CD14-positive monocyte (primary cell): Measurements from ENCODE around the gene PIGX. TPM values are rescaled to one million over a fixed set of nuclear protein-coding genes. Genes with fewer than 3 reads are reported as not detected.

Source experiments
- DNase-seq, 3 donors: peaks; one replicate each; pipeline ENCODE4 v3.0.0-alpha.2; 2011 to 2022
- H2AFZ ChIP-seq: 2 replicates; pipeline ENCODE4 v1.6.0; 2012; ENCODE audit warnings: mild to moderate bottlenecking, low read depth, low read length, inconsistent platforms; ENCODE audit not compliant: insufficient read depth, poor library complexity, severe bottlenecking
- H3K27ac ChIP-seq, 2 donors: 1 replicate in 1 of 2; 2 replicates in 1 of 2; pipeline ENCODE4 v1.5.1; 2012 to 2013; ENCODE audit warnings: low read length in 2 of 2, control low read depth in 1 of 2, inconsistent platforms in 1 of 2, low read depth in 1 of 2, mild to moderate bottlenecking in 1 of 2
- H3K27me3 ChIP-seq, 2 donors: one replicate each; pipeline versions ENCODE4 v1.6.0 to v1.6.1; 2011 to 2013; ENCODE audit warnings: low read length in 2 of 2; ENCODE audit not compliant: control insufficient read depth in 2 of 2, insufficient read depth in 2 of 2
- H3K36me3 ChIP-seq, 2 donors: replicated peaks in 1 of 2; 1 replicate in 1 of 2; 2 replicates in 1 of 2; pipeline versions ENCODE4 v1.5.1 to v1.6.1; 2012 to 2013; ENCODE audit warnings: low read length in 2 of 2, control low read depth in 1 of 2, inconsistent platforms in 1 of 2, mild to moderate bottlenecking in 1 of 2; ENCODE audit not compliant: insufficient read depth in 2 of 2, control insufficient read depth in 1 of 2
- H3K4me1 ChIP-seq, 2 donors: 1 replicate in 1 of 2; 2 replicates in 1 of 2; pipeline versions ENCODE4 v1.5.1 to v1.6.1; 2012 to 2013; ENCODE audit warnings: low read length in 2 of 2, control low read depth in 1 of 2, inconsistent platforms in 1 of 2, mild to moderate bottlenecking in 1 of 2, moderate library complexity in 1 of 2; ENCODE audit not compliant: insufficient read depth in 2 of 2, control insufficient read depth in 1 of 2
- H3K4me2 ChIP-seq: replicated peaks from 2 replicates; pipeline ENCODE3; 2012; ENCODE audit warnings: low read length, moderate library complexity, mild to moderate bottlenecking; ENCODE audit not compliant: poor library complexity, severe bottlenecking; ENCODE audit errors: extremely low read depth
- H3K4me3 ChIP-seq, 3 experiments: fragments of 200-600 bp in 1 of 3; sonication (generic) in 1 of 3; replicated peaks in 1 of 3; 1 replicate in 2 of 3; 2 replicates in 1 of 3; pipeline ENCODE4 v1.5.1; 2011 to 2013; ENCODE audit warnings: low read length in 3 of 3, mild to moderate bottlenecking in 3 of 3, control low read depth in 2 of 3, low read depth in 2 of 3, inconsistent platforms in 1 of 3, moderate library complexity in 1 of 3
- H3K79me2 ChIP-seq: 2 replicates; pipeline ENCODE4 v1.6.0; 2012; ENCODE audit warnings: mild to moderate bottlenecking, control low read depth, inconsistent platforms, low read length, moderate library complexity; ENCODE audit not compliant: insufficient read depth
- H3K9ac ChIP-seq: 2 replicates; pipeline ENCODE4 v1.6.0; 2017; ENCODE audit warnings: low read length, mild to moderate bottlenecking; ENCODE audit not compliant: insufficient read depth, poor library complexity, severe bottlenecking
- H3K9me3 ChIP-seq, 2 donors: replicated peaks in 1 of 2; 1 replicate in 1 of 2; 2 replicates in 1 of 2; pipeline versions ENCODE4 v1.5.1 to v1.6.1; 2012 to 2013; ENCODE audit warnings: low read length in 2 of 2, control low read depth in 1 of 2; ENCODE audit not compliant: control insufficient read depth in 1 of 2, insufficient read depth in 1 of 2
- H4K20me1 ChIP-seq: 2 replicates; pipeline ENCODE4 v1.6.0; 2012; ENCODE audit warnings: mild to moderate bottlenecking, low read length, control low read depth, moderate library complexity; ENCODE audit not compliant: insufficient read depth
- H3K27ac Mint-ChIP-seq, 7 donors: one replicate each; pipeline ENCODE4 v1.8.0; 2020; ENCODE audit warnings: mild to moderate bottlenecking in 7 of 7, mixed read lengths in 7 of 7, moderate library complexity in 6 of 7, inconsistent platforms in 2 of 7
- H3K27me3 Mint-ChIP-seq, 3 donors: one replicate each; pipeline ENCODE4 v1.8.0; 2021 to 2022; ENCODE audit warnings: low read depth in 3 of 3, mild to moderate bottlenecking in 3 of 3, mixed read lengths in 3 of 3, moderate library complexity in 3 of 3, inconsistent platforms in 1 of 3
- H3K36me3 Mint-ChIP-seq, 2 donors: one replicate each; pipeline ENCODE4 v1.8.0; 2020; ENCODE audit warnings: mixed read lengths in 2 of 2, inconsistent platforms in 1 of 2, mild to moderate bottlenecking in 1 of 2
- H3K4me1 Mint-ChIP-seq: one replicate; pipeline ENCODE4 v1.8.0; 2020; ENCODE audit warnings: mild to moderate bottlenecking, mixed read lengths
- H3K4me3 Mint-ChIP-seq, 2 donors: one replicate each; pipeline ENCODE4 v1.8.0; 2020; ENCODE audit warnings: mild to moderate bottlenecking in 2 of 2, mixed read lengths in 2 of 2, moderate library complexity in 1 of 2
- H3K9me3 Mint-ChIP-seq, 7 donors: one replicate each; pipeline ENCODE4 v1.8.0; 2020 to 2022; ENCODE audit warnings: mixed read lengths in 7 of 7, mild to moderate bottlenecking in 6 of 7, moderate library complexity in 6 of 7, inconsistent platforms in 2 of 7
- WGBS: methylation state at CpG from one replicate; pipeline ENCODE4 v1.1.5; 2013; ENCODE audit warnings: missing lambda C conversion rate; ENCODE audit not compliant: insufficient coverage; 5-methylcytosine and 5-hydroxymethylcytosine counted together
- intact Hi-C, 2 donors: fragments of 100-400 bp; cut with micrococcal nuclease; formaldehyde crosslinking; loops; one replicate each; pipeline versions ENCODE4 v1.15.0 to v1.15.1; 2023
- polyA plus RNA-seq, 3 donors: library from polyadenylated mRNA; depleted of rRNA in 1 of 3; unstranded in 2 of 3; stranded (reverse) in 1 of 3; fragments of 300-500 nt in 2 of 3; fragments of >200 nt in 1 of 3; fragmentation: Illumina TruSeq in 2 of 3; gene quantifications; 1 replicate in 2 of 3; 2 replicates in 1 of 3; pipeline ENCODE4 v1.2.3, GENCODE V29; 2012 to 2021
- TF ChIP-seq, protein P1 (sequence below): fragments of 200-600 bp; IDR thresholded peaks from one replicate; pipeline ENCODE4 v1.8.0; 2022; ENCODE audit warnings: antibody characterized with exemption, mild to moderate bottlenecking

Gene PIGX
- polyA plus RNA-seq, 3 donors = 11.8 to 44.9 (median 29.8) TPM

DNA sequence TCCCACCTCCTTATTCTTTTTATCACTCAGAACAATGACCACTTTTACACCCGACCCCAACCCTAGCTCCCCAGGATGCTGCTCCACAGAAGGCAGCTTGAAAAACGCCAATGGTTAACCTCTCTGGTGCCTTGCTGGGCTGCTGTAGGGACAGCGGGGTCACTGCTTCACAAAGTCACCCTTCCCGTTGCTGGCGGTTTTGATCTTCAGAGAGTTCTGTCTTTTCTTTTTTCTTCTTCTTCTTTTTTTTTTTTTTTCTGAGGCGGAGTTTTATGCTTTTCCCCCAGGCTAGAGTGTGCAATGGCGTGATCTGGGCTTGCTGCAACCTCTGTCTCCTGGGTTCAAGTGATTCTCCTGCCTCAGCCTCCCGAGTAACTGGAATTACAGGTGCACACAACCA lies 20.8 kb upstream of the PIGX start:
- H3K4me3 Mint-ChIP-seq = peak overlapping the region; percentile 92
- Histone ChIP-seq H3K9me3 (no peaks in the 10 kb centered on the region), H3K4me3 (peak overlapping the region; percentile 73 to 89 (median 80)), H3K36me3 (no peaks in the 10 kb centered on the region), H3K4me2 (peak overlapping the region; percentile 89), H3K9ac (peak overlapping the region; percentile 72), H3K4me1 (peaks cover 76 to 77% of the 10 kb centered on the region in 2 donors), H3K27me3 (no peaks in the 10 kb centered on the region), H2AFZ (no peak overlapping the region), H3K79me2 (peaks cover 74% of the 10 kb centered on the region), H3K27ac (peak overlapping the region; percentile 89 to 98), H4K20me1 (no peaks in the 10 kb centered on the region)
- H3K4me1 Mint-ChIP-seq = peaks cover 72% of the 10 kb centered on the region
- H3K27me3 Mint-ChIP-seq = peaks cover 0 to 2% (median 0%) of the 10 kb centered on the region in 3 donors
- intact Hi-C loops = loop anchor here in 1 of 2 donors (5.0 to 10.0 kb wide), 2 partner anchors 164 to 437 kb away; no protein-coding TSS in a partner anchor
- TF ChIP-seq, protein P1, sequence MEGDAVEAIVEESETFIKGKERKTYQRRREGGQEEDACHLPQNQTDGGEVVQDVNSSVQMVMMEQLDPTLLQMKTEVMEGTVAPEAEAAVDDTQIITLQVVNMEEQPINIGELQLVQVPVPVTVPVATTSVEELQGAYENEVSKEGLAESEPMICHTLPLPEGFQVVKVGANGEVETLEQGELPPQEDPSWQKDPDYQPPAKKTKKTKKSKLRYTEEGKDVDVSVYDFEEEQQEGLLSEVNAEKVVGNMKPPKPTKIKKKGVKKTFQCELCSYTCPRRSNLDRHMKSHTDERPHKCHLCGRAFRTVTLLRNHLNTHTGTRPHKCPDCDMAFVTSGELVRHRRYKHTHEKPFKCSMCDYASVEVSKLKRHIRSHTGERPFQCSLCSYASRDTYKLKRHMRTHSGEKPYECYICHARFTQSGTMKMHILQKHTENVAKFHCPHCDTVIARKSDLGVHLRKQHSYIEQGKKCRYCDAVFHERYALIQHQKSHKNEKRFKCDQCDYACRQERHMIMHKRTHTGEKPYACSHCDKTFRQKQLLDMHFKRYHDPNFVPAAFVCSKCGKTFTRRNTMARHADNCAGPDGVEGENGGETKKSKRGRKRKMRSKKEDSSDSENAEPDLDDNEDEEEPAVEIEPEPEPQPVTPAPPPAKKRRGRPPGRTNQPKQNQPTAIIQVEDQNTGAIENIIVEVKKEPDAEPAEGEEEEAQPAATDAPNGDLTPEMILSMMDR = no peak
- WGBS = 22% methylated on average over 2 of the region's 8 CpGs
- H3K27ac Mint-ChIP-seq = peak overlapping the region; percentile 94 to 100 (median 97)
- peaks cover 0 to 4% (median 0%) of the 10 kb centered on the region in 7 donors for H3K9me3 Mint-ChIP-seq
- DNase-seq = peak in 2 of 3 donors; percentile 33 to 46
- H3K36me3 Mint-ChIP-seq = peaks cover 2 to 35% of the 10 kb centered on the region in 2 donors

DNA sequence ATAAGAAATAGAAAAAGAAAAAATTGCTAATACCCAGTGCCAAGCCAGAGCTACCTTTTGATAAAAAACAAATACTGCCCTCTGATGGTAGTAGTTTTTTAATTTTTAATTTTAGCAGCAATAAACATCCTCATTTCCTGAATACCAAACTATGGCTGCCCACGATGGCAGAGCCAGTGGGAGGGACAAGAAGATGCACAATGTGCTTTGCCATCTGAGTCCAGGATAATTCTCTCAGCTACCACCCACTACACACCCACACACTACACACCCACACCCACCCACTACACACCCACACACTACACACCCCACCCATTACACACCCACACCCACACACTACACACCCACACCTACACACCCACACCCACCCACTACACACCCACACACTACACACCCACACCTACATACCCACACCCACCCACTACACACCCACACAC lies 18.0 kb upstream of the PIGX start:
- Mint-ChIP-seq H3K27ac (peak overlapping the region in 5 of 7 donors; percentile 54 to 94 (median 75)), H3K27me3 (peaks cover 0 to 2% (median 0%) of the 10 kb centered on the region in 3 donors), H3K4me1 (peaks cover 52% of the 10 kb centered on the region), H3K9me3 (peaks cover 0 to 4% (median 1%) of the 10 kb centered on the region in 7 donors), H3K4me3 (no peak overlapping the region), H3K36me3 (peaks cover 5 to 45% of the 10 kb centered on the region in 2 donors)
- intact Hi-C loops = loop anchor here in 1 of 2 donors (5.0 to 10.0 kb wide), 2 partner anchors 167 to 439 kb away; no protein-coding TSS in a partner anchor
- peak; percentile 15 to 32 (median 16) for DNase-seq
- peaks cover 0 to 7% of the 10 kb centered on the region in 2 donors for H3K36me3 ChIP-seq
- H4K20me1 ChIP-seq = peaks cover 6% of the 10 kb centered on the region
- H3K9ac ChIP-seq = no peak overlapping the region
- WGBS = no CpG with 5 or more reads among the region's 1 CpG
- H3K4me1 ChIP-seq = peaks cover 50 to 51% of the 10 kb centered on the region in 2 donors
- no peak overlapping the region for H3K4me3 ChIP-seq
- no peaks in the 10 kb centered on the region for H3K27me3 ChIP-seq
- H2AFZ ChIP-seq = no peak overlapping the region
- no peak overlapping the region for H3K4me2 ChIP-seq
- peaks cover 75% of the 10 kb centered on the region for H3K79me2 ChIP-seq
- no peaks in the 10 kb centered on the region for H3K9me3 ChIP-seq
- TF ChIP-seq, protein P1 = peak; percentile 31
- H3K27ac ChIP-seq = peak overlapping the region; percentile 52 to 71
